Activated gamma-delta T cell (primary cell): ENCODE data around the gene SLC4A4.
"Not testable (repeated sequence)": the region's sequence is repeated elsewhere in the genome, so short reads cannot be mapped to it uniquely, and the experiment has no call there.

Experiments used
- DNase-seq: peaks from one replicate; lab custom pipeline; 2025; lab: John Stamatoyannopoulos, UW

Gene SLC4A4

GRCh38 chr4:71408961-71409360, 70.1 kb downstream of the SLC4A4 start:
- not testable (repeated sequence) for DNase-seq

- no peak for DNase-seq
These were observed 73.2 kb downstream of the SLC4A4 start for GRCh38 chr4:71411981-71412380.

- DNase-seq: no peak
These were observed 76.7 kb downstream of the SLC4A4 start for GRCh38 chr4:71415491-71415890.

- no peak for DNase-seq
These were observed 78.3 kb downstream of the SLC4A4 start for GRCh38 chr4:71417150-71417549.

- no peak for DNase-seq
These were observed 87.7 kb downstream of the SLC4A4 start for GRCh38 chr4:71426381-71427042.

- DNase-seq: no peak
These were observed 90.3 kb downstream of the SLC4A4 start for GRCh38 chr4:71429106-71429505.

- DNase-seq: no peak
These were observed 91.1 kb downstream of the SLC4A4 start for GRCh38 chr4:71429962-71430361.

GRCh38 chr4:71430609-71431008, 91.8 kb downstream of the SLC4A4 start:
- DNase-seq: no peak

GRCh38 chr4:71440612-71441011, 101.8 kb downstream of the SLC4A4 start:
- no peak for DNase-seq

GRCh38 chr4:71441186-71442169, 102.7 kb downstream of the SLC4A4 start:
- DNase-seq: no peak

- DNase-seq: no peak
These were observed 103.5 kb downstream of the SLC4A4 start for GRCh38 chr4:71442336-71442735.

GRCh38 chr4:71444395-71444794, 105.6 kb downstream of the SLC4A4 start:
- no peak for DNase-seq

- no peak for DNase-seq
These were observed 107.0 kb downstream of the SLC4A4 start for GRCh38 chr4:71445811-71446210.

GRCh38 chr4:71446479-71447081, 107.8 kb downstream of the SLC4A4 start:
- no peak for DNase-seq

GRCh38 chr4:71449040-71449439, 110.2 kb downstream of the SLC4A4 start:
- no peak for DNase-seq

- DNase-seq: no peak
These were observed 111.1 kb downstream of the SLC4A4 start for GRCh38 chr4:71449878-71450277.

GRCh38 chr4:71453531-71453930, 114.7 kb downstream of the SLC4A4 start:
- DNase-seq: no peak

- no peak for DNase-seq
These were observed 118.0 kb downstream of the SLC4A4 start for GRCh38 chr4:71456841-71457240.

- no peak for DNase-seq
These were observed 121.6 kb downstream of the SLC4A4 start for GRCh38 chr4:71460371-71460770.

- DNase-seq: no peak
These were observed 122.6 kb downstream of the SLC4A4 start for GRCh38 chr4:71461422-71461821.

- no peak for DNase-seq
These were observed 128.0 kb downstream of the SLC4A4 start for GRCh38 chr4:71466775-71467174.

- no peak for DNase-seq
These were observed 129.4 kb downstream of the SLC4A4 start for GRCh38 chr4:71468116-71468710.
